Natural killer cell (primary cell): ENCODE results near the gene HES3. TPM values are rescaled to one million over a fixed set of nuclear protein-coding genes. Genes with fewer than 3 reads are reported as not detected.

Source experiments
- ATAC-seq, 3 donors: fragments of 150-1000 bp in 2 of 3; fragments of 200-7000 bp in 1 of 3; cut with Tn5 transposase; 1 replicate in 1 of 3; 2 replicates in 2 of 3; pipeline ENCODE4 v1.10.0; 2021; ENCODE audit warnings: mild to moderate bottlenecking in 2 of 3, moderate library complexity in 2 of 3
- DNase-seq, 2 donors: peaks; one replicate each; pipeline versions ENCODE4 v3.0.0 to v3.0.0-alpha.2; 2013 to 2021; ENCODE audit warnings: mixed read lengths in 1 of 2
- H3K27ac ChIP-seq: one replicate; pipeline ENCODE4 v1.5.1; 2013; ENCODE audit warnings: mild to moderate bottlenecking, low read length
- H3K27me3 ChIP-seq: one replicate; pipeline ENCODE4 v1.6.1; 2013; ENCODE audit warnings: low read length; ENCODE audit not compliant: control insufficient read depth, insufficient read depth
- H3K36me3 ChIP-seq: one replicate; pipeline ENCODE4 v1.6.1; 2013; ENCODE audit warnings: low read length; ENCODE audit not compliant: control insufficient read depth, insufficient read depth
- H3K4me1 ChIP-seq: one replicate; pipeline ENCODE4 v1.6.1; 2013; ENCODE audit warnings: low read length; ENCODE audit not compliant: control insufficient read depth, insufficient read depth
- H3K4me3 ChIP-seq: one replicate; pipeline ENCODE4 v1.5.1; 2013; ENCODE audit warnings: low read length
- H3K9me3 ChIP-seq: one replicate; pipeline ENCODE4 v1.6.1; 2013; ENCODE audit warnings: low read length; ENCODE audit not compliant: control insufficient read depth, insufficient read depth
- H3K27ac Mint-ChIP-seq, 2 donors: one replicate each; pipeline ENCODE4 v1.8.0; 2022; ENCODE audit warnings: mild to moderate bottlenecking in 2 of 2, mixed read lengths in 2 of 2, moderate library complexity in 1 of 2
- H3K27me3 Mint-ChIP-seq, 2 donors: one replicate each; pipeline ENCODE4 v1.8.0; 2022; ENCODE audit warnings: low read depth in 2 of 2, mixed read lengths in 2 of 2
- H3K36me3 Mint-ChIP-seq: one replicate; pipeline ENCODE4 v1.8.0; 2022; ENCODE audit warnings: mixed read lengths
- H3K4me1 Mint-ChIP-seq, 2 donors: one replicate each; pipeline ENCODE4 v1.8.0; 2022; ENCODE audit warnings: mixed read lengths in 2 of 2
- H3K4me3 Mint-ChIP-seq: one replicate; pipeline ENCODE4 v1.8.0; 2022; ENCODE audit warnings: mild to moderate bottlenecking, moderate library complexity, mixed read lengths
- H3K9me3 Mint-ChIP-seq, 2 donors: one replicate each; pipeline ENCODE4 v1.8.0; 2022; ENCODE audit warnings: mixed read lengths in 2 of 2
- CTCF ChIP-seq: fragments of 200-600 bp; IDR thresholded peaks from one replicate; pipeline ENCODE4 v1.8.0; 2022; ENCODE audit warnings: antibody characterized with exemption
- WGBS: methylation state at CpG from one replicate; pipeline ENCODE4 v1.1.7; 2013; ENCODE audit warnings: missing lambda C conversion rate; ENCODE audit not compliant: insufficient coverage; 5-methylcytosine and 5-hydroxymethylcytosine counted together
- intact Hi-C: fragments of 100-400 bp; cut with micrococcal nuclease; formaldehyde crosslinking; loops from one replicate; pipeline ENCODE4 v1.14.2; 2022
- total RNA-seq, 4 donors: library from RNA; stranded (reverse); fragments of 120-200 nt in 1 of 4; gene quantifications; one replicate each; pipeline versions ENCODE4 v1.2.3 to v1.2.4, GENCODE V29; 2013 to 2022

HES3 gene
- total RNA-seq, 3 donors from 2014 or later (not counting 1 experiment from before 2014, with no cell fraction given): not detected

GRCh38 chr1:6248932-6249738 is 5.2 kb downstream of the HES3 start:
- Histone ChIP-seq H3K4me3 (no peak overlapping the region), H3K27me3 (peaks cover 31% of the 10 kb centered on the region), H3K27ac (no peak overlapping the region), H3K36me3 (no peaks in the 10 kb centered on the region), H3K4me1 (peaks cover 31% of the 10 kb centered on the region), H3K9me3 (no peaks in the 10 kb centered on the region)
- Mint-ChIP-seq H3K27me3 (peaks cover 11 to 23% of the 10 kb centered on the region in 2 donors), H3K4me1 (peaks cover 0 to 8% of the 10 kb centered on the region in 2 donors), H3K27ac (no peak overlapping the region), H3K9me3 (no peaks in the 10 kb centered on the region), H3K4me3 (no peak overlapping the region), H3K36me3 (no peaks in the 10 kb centered on the region)
- DNase-seq (no peak), ATAC-seq (no peak)
- intact Hi-C loops: loop anchor here (5.0 kb wide), 1 partner anchor 48 kb away; no protein-coding TSS in a partner anchor
- TF ChIP-seq CTCF: no peak
- WGBS: 8% methylated on average over 96 of the region's 96 CpGs

GRCh38 chr1:6249739-6250689 is 6.0 kb downstream of the HES3 start:
- H3K4me3 Mint-ChIP-seq: no peak overlapping the region

GRCh38 chr1:6251233-6251632 is 7.3 kb downstream of the HES3 start:
- Mint-ChIP-seq H3K27me3 (peaks cover 11 to 20% of the 10 kb centered on the region in 2 donors), H3K9me3 (no peaks in the 10 kb centered on the region), H3K4me1 (peaks cover 0 to 8% of the 10 kb centered on the region in 2 donors), H3K4me3 (no peak overlapping the region), H3K27ac (no peak overlapping the region), H3K36me3 (no peaks in the 10 kb centered on the region)
- H3K36me3 ChIP-seq: no peaks in the 10 kb centered on the region
- 88% methylated on average over 19 of the region's 19 CpGs for WGBS
- DNase-seq (no peak), ATAC-seq (no peak)
- no peak for TF ChIP-seq CTCF
- H3K27me3 ChIP-seq: peaks cover 18% of the 10 kb centered on the region
- no peak overlapping the region for H3K27ac ChIP-seq
- intact Hi-C loops: no loop called here
- H3K4me3 ChIP-seq: no peak overlapping the region
- H3K4me1 ChIP-seq: peaks cover 21% of the 10 kb centered on the region
- no peaks in the 10 kb centered on the region for H3K9me3 ChIP-seq

More at GRCh38 chr1:6249739-6250689, 6.0 kb downstream of the HES3 start:
- no peak overlapping the region for H3K27ac ChIP-seq
- ATAC-seq (no peak), DNase-seq (no peak)
- intact Hi-C loops: loop anchor here (5.0 kb wide), 1 partner anchor 47 kb away; no protein-coding TSS in a partner anchor
- H3K27ac Mint-ChIP-seq: no peak overlapping the region
- H3K4me1 Mint-ChIP-seq: peaks cover 0 to 8% of the 10 kb centered on the region in 2 donors
- 18% methylated on average over 69 of the region's 71 CpGs for WGBS
- H3K27me3 Mint-ChIP-seq: peaks cover 11 to 20% of the 10 kb centered on the region in 2 donors
- H3K4me3 ChIP-seq: no peak overlapping the region
- H3K27me3 ChIP-seq: peaks cover 25% of the 10 kb centered on the region
- no peaks in the 10 kb centered on the region for H3K9me3 ChIP-seq
- H3K36me3 ChIP-seq: no peaks in the 10 kb centered on the region
- no peaks in the 10 kb centered on the region for H3K36me3 Mint-ChIP-seq
- H3K9me3 Mint-ChIP-seq: no peaks in the 10 kb centered on the region
- TF ChIP-seq CTCF: no peak
- peaks cover 31% of the 10 kb centered on the region for H3K4me1 ChIP-seq
